CD4-positive, alpha-beta T cell treated with Interleukin-6 at 100 ng/mL for 8 hours (primary cell): Measurements from ENCODE around the gene CWC27.

Experiments used
- DNase-seq: peaks from one replicate; pipeline ENCODE4 v3.0.0-alpha.2; 2020; ENCODE audit warnings: mixed read lengths, low spot score

Gene CWC27

GRCh38 chr5:65035211-65036206 lies 266.8 kb downstream of the CWC27 start:
- peak; percentile 81 for DNase-seq

GRCh38 chr5:65037831-65038815 lies 269.4 kb downstream of the CWC27 start:
- peak; percentile 40 for DNase-seq

GRCh38 chr5:65041296-65042158 lies 272.8 kb downstream of the CWC27 start:
- DNase-seq: no peak

GRCh38 chr5:65043843-65044359 lies 275.2 kb downstream of the CWC27 start:
- DNase-seq: no peak

GRCh38 chr5:65047225-65047624 lies 278.5 kb downstream of the CWC27 start:
- DNase-seq: no peak

GRCh38 chr5:65047948-65048690 lies 279.4 kb downstream of the CWC27 start:
- no peak for DNase-seq

GRCh38 chr5:65050140-65050539 lies 281.4 kb downstream of the CWC27 start:
- no peak for DNase-seq

- DNase-seq: no peak
Measured at GRCh38 chr5:65050826-65051498, 282.2 kb downstream of the CWC27 start.

- DNase-seq: no peak
Measured at GRCh38 chr5:65055938-65056337, 287.2 kb downstream of the CWC27 start.

- no peak for DNase-seq
Measured at GRCh38 chr5:65059681-65060598, 291.2 kb downstream of the CWC27 start.

- DNase-seq: no peak
Measured at GRCh38 chr5:65061250-65061973, 292.7 kb downstream of the CWC27 start.

- DNase-seq: no peak
Measured at GRCh38 chr5:65061974-65062353, 293.2 kb downstream of the CWC27 start.

- no peak for DNase-seq
Measured at GRCh38 chr5:65062469-65063083, 293.8 kb downstream of the CWC27 start.

- DNase-seq: no peak
Measured at GRCh38 chr5:65065001-65065511, 296.3 kb downstream of the CWC27 start.

- no peak for DNase-seq
Measured at GRCh38 chr5:65066387-65067146, 297.8 kb downstream of the CWC27 start.

GRCh38 chr5:65067147-65067506 lies 298.4 kb downstream of the CWC27 start:
- no peak for DNase-seq
